Heart left ventricle (tissue), 13 donors: ENCODE measurements around the gene GNB2.
"Not testable (repeated sequence)": the region's sequence is repeated elsewhere in the genome, so short reads cannot be mapped to it uniquely, and the experiment has no call there.

Source experiments
- CTCF ChIP-seq, 12 donors: fragments of 200-600 bp; sonication (generic) in 4 of 12; IDR thresholded peaks; one replicate each; pipeline versions ENCODE4 v1.5.0 to v1.8.0; 2018 to 2022; ENCODE audit warnings: antibody characterized with exemption in 12 of 12, mild to moderate bottlenecking in 5 of 12
- POLR2A ChIP-seq, 2 donors: fragments of 450-650 bp; IDR thresholded peaks; one replicate each; pipeline ENCODE4 v1.6.1; 2017; ENCODE audit warnings: antibody characterized with exemption in 2 of 2, mild to moderate bottlenecking in 2 of 2, moderate library complexity in 2 of 2
- donor health status: ischemic (EF 13 %, LVEDD 7.1; RV severe dilation, severe dysfunction).
- donor health status: DM: no; HTN: yes; CAD: no.
- donor health status: DM: no; HTN: no; CAD: no.
- donor health status: ischemic (EF 25% LVEDD 6.9; RV normal size, moderate dysfunction).
- donor health status: ischemic (EF 25% LVEDD 5.7; RV mildly dilated, moderate dysfunction).
- donor health status: ischemic (EF 35%, LVEDD 5.7; RV mildly dilated, moderate dysfunction).
- donor health status: nonischemic (EF 11% LVEDD 7.7; RV severe dilation, severe dysfunction).
- donor health status: DM: yes; HTN: yes; CAD: no.
- donor health status: PGD.
- donor health status: ischemic (EF 29% LVEDD 5.4; RV normal size, mild dysfunction).
- donor health status: nonischemic (EF 23%, LVEDD 6.1; RV moderate dilation, normal function).

- not testable (repeated sequence) for TF ChIP-seq CTCF, POLR2A (IDR thresholded peaks at IDR 0.05)
Observed at GRCh38 chr7:100701089-100701488, 27.5 kb downstream of the GNB2 start.
